SU-DHL-6 (cell line): ENCODE measurements around the gene AURKAIP1.

Source experiments
- H2AFZ ChIP-seq: fragments of 200-600 bp; sonication (generic); 2 replicates; pipeline ENCODE4 v1.6.1; 2014; ENCODE audit warnings: low read depth, mild to moderate bottlenecking, moderate library complexity, mixed read lengths, antibody characterized with exemption, low read length; ENCODE audit not compliant: severe bottlenecking
- H3F3A ChIP-seq: fragments of 200-600 bp; shearing (Covaris generic); 2 replicates; pipeline ENCODE4 v1.6.0; 2016; ENCODE audit warnings: antibody characterized with exemption, mild to moderate bottlenecking; ENCODE audit not compliant: insufficient read depth
- H3K27ac ChIP-seq: fragments of 200-600 bp; sonication (generic); 2 replicates; pipeline ENCODE4 v1.5.1; 2016; ENCODE audit warnings: low read depth, mild to moderate bottlenecking, low read length, moderate library complexity, mixed read lengths
- H3K27me3 ChIP-seq: fragments of 200-600 bp; sonication (generic), shearing (Covaris generic); 2 replicates; pipeline ENCODE4 v1.6.0; 2014; ENCODE audit warnings: mild to moderate bottlenecking, low read length
- H3K36me3 ChIP-seq: fragments of 200-600 bp; sonication (generic); 2 replicates; pipeline ENCODE4 v1.6.1; 2014; ENCODE audit warnings: mild to moderate bottlenecking, low read length, mixed read lengths
- H3K4me2 ChIP-seq: fragments of 300-600, 200-600 bp; shearing (Covaris generic), sonication (generic); 2 replicates; pipeline ENCODE4 v1.6.0; 2014; ENCODE audit warnings: low read length, low read depth, mild to moderate bottlenecking; ENCODE audit not compliant: poor library complexity, severe bottlenecking
- H3K4me3 ChIP-seq: fragments of 200-600 bp; sonication (generic); 2 replicates; pipeline ENCODE4 v1.5.1; 2014; ENCODE audit warnings: antibody characterized with exemption, low read length, mild to moderate bottlenecking, mixed read lengths; ENCODE audit not compliant: insufficient read depth, poor library complexity, severe bottlenecking
- H3K79me2 ChIP-seq: fragments of 200-600 bp; sonication (generic); 2 replicates; pipeline ENCODE4 v1.6.1; 2014; ENCODE audit warnings: mild to moderate bottlenecking, low read length, moderate library complexity; ENCODE audit not compliant: insufficient read depth
- H3K9ac ChIP-seq: fragments of 200-600 bp; sonication (generic); 2 replicates; pipeline ENCODE4 v1.7.0; 2014; ENCODE audit warnings: mild to moderate bottlenecking, low read length
- H3K9me2 ChIP-seq: fragments of 200-600 bp; sonication (generic); replicated peaks from 2 replicates; pipeline ENCODE4 v1.6.1; 2014; ENCODE audit warnings: low read length; ENCODE audit not compliant: insufficient read depth
- H3K9me3 ChIP-seq: fragments of 200-600 bp; sonication (generic); 2 replicates; pipeline ENCODE4 v1.6.1; 2014; ENCODE audit warnings: low read length, mixed read lengths; ENCODE audit not compliant: insufficient read depth
- H4K20me1 ChIP-seq: fragments of 200-600 bp; sonication (generic); 2 replicates; pipeline ENCODE4 v1.6.1; 2014; ENCODE audit warnings: low read depth, mild to moderate bottlenecking, antibody characterized with exemption, low read length, moderate library complexity, mixed read lengths
- EZH2phosphoT487 ChIP-seq: fragments of 200-600 bp; sonication (generic), shearing (Covaris generic); conservative IDR thresholded peaks from 2 replicates; pipeline ENCODE4 v1.6.1; 2018; ENCODE audit warnings: mild to moderate bottlenecking, antibody characterized with exemption, low read length, moderate library complexity, mixed read lengths
- TF ChIP-seq, protein P1 (sequence below): fragments of 200-600 bp; sonication (generic); IDR thresholded peaks from one replicate; pipeline ENCODE4 v1.5.1; 2017; ENCODE audit warnings: antibody characterized with exemption, mild to moderate bottlenecking, low read length, moderate library complexity; ENCODE audit not compliant: insufficient read depth, poor library complexity, severe bottlenecking

The AURKAIP1 gene

DNA sequence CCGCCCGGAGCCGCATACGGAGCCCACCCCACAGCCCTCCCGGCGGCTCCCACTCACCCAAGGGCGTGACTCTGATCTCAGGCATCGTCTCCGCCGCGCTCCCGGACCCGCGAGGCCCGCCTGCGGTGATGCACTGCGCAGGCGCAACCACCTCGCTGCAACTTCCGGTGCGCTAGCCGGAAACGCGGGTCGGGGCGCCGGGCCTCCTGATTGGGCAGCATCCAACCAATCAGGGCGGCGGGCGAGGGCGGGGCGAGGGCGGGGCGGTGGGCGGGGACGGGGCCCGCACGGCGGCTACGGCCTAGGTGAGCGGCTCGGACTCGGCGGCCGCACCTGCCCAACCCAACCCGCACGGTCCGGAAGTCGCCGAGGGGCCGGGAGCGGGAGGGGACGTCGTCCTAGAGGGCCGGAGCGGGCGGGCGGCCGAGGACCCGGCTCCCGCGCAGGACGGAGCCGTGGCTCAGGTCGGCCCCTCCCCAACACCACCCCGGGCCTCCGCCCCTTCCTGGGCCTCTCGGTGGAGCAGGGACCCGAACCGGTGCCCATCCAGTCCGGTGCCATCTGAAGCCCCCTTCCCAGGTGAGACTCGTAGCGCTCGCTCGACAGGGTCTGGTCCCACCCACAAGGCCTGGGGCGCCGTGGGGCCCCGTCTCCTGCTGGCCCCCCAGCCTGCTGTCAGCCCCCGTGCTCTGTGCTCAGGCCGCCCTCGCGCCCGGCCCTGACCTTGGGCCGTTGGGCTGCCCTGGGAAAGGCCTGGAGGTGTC lies 50.3 kb downstream of the AURKAIP1 start, which contains the start of the genes CPTP and INTS11:
Gene CPTP (plus strand): TSS at position 279 of the 764 bp plus-strand sequence. CDS start 2,109 bp downstream, outside the sequence.
Gene INTS11 (minus strand): TSS at position 137 of the 764 bp plus-strand sequence. CDS start 52 bp downstream, at position 85.
- H3F3A ChIP-seq: no peaks in the 10 kb centered on the region; the same call in 1 of the 2 replicates
- H3K9ac ChIP-seq: peak within 1 kb of the TSS; percentile 99
- H3K27me3 ChIP-seq: no peaks in the 10 kb centered on the region
- H3K9me3 ChIP-seq: no peaks in the 10 kb centered on the region
- H3K79me2 ChIP-seq: peaks cover 49% of the 10 kb centered on the region
- peak within 1 kb of the TSS; percentile 96 for H3K4me3 ChIP-seq
- no peaks in the 10 kb centered on the region for H3K36me3 ChIP-seq
- H3K4me2 ChIP-seq: peak within 1 kb of the TSS; percentile 89
- H2AFZ ChIP-seq: peak within 1 kb of the TSS; percentile 83
- no peaks in the 10 kb centered on the region for H3K9me2 ChIP-seq
- TF ChIP-seq, protein P1, sequence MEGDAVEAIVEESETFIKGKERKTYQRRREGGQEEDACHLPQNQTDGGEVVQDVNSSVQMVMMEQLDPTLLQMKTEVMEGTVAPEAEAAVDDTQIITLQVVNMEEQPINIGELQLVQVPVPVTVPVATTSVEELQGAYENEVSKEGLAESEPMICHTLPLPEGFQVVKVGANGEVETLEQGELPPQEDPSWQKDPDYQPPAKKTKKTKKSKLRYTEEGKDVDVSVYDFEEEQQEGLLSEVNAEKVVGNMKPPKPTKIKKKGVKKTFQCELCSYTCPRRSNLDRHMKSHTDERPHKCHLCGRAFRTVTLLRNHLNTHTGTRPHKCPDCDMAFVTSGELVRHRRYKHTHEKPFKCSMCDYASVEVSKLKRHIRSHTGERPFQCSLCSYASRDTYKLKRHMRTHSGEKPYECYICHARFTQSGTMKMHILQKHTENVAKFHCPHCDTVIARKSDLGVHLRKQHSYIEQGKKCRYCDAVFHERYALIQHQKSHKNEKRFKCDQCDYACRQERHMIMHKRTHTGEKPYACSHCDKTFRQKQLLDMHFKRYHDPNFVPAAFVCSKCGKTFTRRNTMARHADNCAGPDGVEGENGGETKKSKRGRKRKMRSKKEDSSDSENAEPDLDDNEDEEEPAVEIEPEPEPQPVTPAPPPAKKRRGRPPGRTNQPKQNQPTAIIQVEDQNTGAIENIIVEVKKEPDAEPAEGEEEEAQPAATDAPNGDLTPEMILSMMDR: no peak
- TF ChIP-seq EZH2phosphoT487: no peak
- no peaks in the 10 kb centered on the region; the same call in 1 of the 2 replicates for H4K20me1 ChIP-seq
- H3K27ac ChIP-seq: peak within 1 kb of the TSS; percentile 54

DNA sequence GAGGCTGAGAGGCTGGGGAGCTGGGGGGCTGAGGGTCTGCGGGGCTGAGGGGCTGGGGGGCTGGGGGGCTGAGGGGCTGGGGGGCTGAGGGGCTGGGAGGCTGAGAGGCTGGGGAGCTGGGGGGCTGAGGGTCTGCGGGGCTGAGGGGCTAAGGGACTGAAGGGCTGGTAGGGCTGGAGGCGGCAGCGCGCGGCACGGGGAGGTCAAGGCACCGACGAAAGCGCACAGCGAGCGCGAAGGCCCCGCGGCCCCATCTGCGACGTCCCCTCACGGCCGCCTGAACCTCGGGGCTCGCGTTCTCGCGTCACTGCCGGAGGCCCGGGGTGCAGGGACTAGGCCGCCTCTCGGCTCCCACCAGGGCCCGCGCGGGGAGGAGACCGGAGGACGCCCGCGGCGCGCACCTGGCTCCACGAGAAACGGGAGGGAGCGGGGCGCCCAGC lies 50.9 kb downstream of the AURKAIP1 start:
- Histone ChIP-seq H3K27me3 (no peaks in the 10 kb centered on the region), H4K20me1 (no peaks in the 10 kb centered on the region; the same call in 1 of the 2 replicates), H3K79me2 (peaks cover 52% of the 10 kb centered on the region), H3K36me3 (no peaks in the 10 kb centered on the region), H3F3A (no peaks in the 10 kb centered on the region; the same call in 1 of the 2 replicates), H2AFZ (peak overlapping the region; percentile 21), H3K27ac (no peak overlapping the region), H3K9me3 (no peaks in the 10 kb centered on the region), H3K9me2 (no peaks in the 10 kb centered on the region), H3K9ac (peak overlapping the region; percentile 99), H3K4me2 (peak overlapping the region; percentile 33), H3K4me3 (peak overlapping the region; percentile 96)
- TF ChIP-seq, protein P1: no peak
- TF ChIP-seq EZH2phosphoT487: no peak
